Fibroblast of lung (primary cell): Measurements from ENCODE around the gene TMEM221.

Source experiments
- CTCF ChIP-seq, 2 donors: IDR thresholded peaks in 1 of 2; conservative IDR thresholded peaks in 1 of 2; 1 replicate in 1 of 2; 2 replicates in 1 of 2; pipeline ENCODE4 v1.5.1; 2011 to 2012; ENCODE audit warnings: low read length in 2 of 2, control low read depth in 1 of 2, inconsistent platforms in 1 of 2, low read depth in 1 of 2, mild to moderate bottlenecking in 1 of 2
- EZH2 ChIP-seq: IDR thresholded peaks from 2 replicates; pipeline ENCODE4 v1.5.1; 2012; ENCODE audit warnings: low read length, control low read depth, mild to moderate bottlenecking; ENCODE audit errors: missing control alignments

- TF ChIP-seq CTCF (conservative IDR thresholded peaks at IDR 0.05 in 1 of 2, IDR thresholded peaks at IDR 0.05 in 1 of 2; ENCODE audit: low read depth in 1 of 2, low read length in 2 of 2) (no peak), EZH2 (no peak)
These were observed 38.5 kb downstream of the TMEM221 start for GRCh38 chr19:17409990-17410389.
